HS-27A (cell line): ENCODE measurements around the gene KIAA1549.

Experiments
- DNase-seq: peaks from one replicate; pipeline ENCODE4 v3.0.0-alpha.2; 2012; ENCODE audit warnings: low read depth, missing footprints

The KIAA1549 gene

DNA sequence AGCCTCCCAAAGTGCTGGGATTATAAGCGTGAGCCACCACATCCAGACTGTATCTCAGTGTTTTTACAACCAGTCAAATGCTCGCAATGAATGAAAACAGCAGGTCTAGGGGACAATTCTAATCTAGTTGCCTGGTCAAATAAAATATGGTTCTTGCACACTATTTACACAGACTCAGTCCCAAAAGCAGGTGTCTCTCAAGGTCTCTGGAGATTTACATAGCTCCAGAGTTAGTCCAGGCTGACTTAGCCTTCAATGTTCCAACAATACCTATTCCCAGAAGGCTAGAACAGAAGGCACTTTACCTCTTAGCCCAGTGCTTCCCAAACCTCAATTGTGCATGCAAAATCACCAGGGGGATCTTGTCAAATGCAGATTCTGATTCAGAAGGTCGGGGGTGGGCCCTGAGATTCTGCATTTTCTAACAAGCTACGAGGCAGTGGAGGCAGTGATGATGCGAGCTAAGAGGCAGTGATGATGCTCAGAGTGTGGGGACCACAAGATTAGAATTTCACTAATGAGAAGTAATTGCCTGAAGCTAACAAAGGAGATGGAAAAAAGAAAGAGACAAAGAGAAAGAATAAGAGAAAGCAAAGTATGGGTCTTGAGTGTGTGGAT lies 6.4 kb downstream of the KIAA1549 start:
- DNase-seq: no peak

DNA sequence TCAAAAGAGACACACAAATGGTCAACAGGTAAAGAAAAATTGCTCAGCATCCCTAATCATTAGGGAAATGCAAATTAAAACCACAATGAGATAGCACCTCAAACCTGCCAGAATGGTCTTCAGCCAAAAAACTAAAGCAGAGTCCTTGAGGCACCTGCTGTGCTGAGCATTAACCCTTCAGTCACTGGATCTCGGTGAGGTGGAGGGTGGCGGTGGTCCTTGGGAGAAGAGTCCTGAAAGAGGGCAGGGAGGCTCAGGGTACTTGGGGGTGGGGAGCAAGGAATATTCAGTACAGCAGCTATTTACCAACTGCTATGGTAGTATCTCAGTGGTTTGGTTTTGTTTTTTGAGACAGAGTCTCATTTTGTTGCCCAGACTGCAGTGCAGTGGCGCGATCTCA lies 7.1 kb downstream of the KIAA1549 start:
- no peak for DNase-seq

DNA sequence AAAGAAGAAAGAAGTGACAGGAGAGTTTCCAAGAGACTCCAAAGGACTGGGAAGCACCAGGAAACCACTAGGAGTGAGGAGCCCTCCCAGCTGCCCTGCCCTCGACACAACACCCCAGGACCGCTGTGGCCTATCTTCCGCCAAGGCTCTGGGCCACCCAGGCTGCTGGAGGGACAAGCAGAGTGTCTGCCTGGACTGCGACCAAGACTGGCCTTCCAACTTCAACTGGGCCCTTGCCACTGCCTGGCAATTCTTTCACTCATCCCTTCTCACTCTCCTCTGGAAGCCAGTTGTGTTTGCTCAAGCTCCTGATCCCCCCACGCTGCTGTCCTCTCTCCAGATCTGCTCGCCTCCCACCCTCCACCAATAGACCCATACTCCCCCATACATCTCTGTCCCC lies 10.2 kb downstream of the KIAA1549 start:
- DNase-seq: no peak

DNA sequence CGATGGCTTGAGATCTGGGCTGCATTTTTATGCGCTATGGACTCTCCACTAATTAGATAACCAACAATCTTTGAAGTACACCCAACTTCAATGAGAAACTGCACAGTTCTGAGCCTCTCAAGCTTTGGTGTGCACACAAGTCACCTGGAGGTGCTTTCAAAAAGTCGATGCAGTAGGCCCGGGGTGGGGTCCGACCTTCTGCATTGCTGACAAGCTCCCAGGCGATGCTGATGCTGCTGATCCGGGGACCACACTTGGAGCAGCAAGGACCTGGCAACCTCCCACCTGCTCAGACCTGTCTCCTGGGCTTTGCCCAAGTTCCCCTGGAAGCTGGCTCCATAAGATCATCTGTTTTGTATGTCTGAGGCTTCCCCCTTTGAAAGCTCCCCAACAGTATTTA lies 10.7 kb downstream of the KIAA1549 start:
- no peak for DNase-seq

DNA sequence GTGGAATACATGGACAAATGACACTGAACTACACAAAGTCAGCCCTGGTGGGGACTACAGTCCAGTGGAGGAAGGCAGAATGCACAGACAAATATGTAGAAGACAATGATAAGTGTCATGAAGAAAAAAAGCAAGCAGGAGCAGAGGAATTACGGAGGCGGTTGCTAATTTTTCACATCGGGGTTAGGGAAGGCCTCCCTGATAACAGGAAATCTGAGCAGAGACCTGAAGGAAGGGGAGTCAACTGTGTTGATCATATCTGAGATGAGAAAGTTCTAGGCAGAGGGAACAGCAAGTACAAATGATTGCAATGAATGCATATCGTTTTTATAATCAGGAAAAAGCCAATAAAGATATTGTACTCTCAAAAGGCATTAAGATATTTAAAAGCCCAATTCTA lies 14.0 kb downstream of the KIAA1549 start:
- DNase-seq: no peak

DNA sequence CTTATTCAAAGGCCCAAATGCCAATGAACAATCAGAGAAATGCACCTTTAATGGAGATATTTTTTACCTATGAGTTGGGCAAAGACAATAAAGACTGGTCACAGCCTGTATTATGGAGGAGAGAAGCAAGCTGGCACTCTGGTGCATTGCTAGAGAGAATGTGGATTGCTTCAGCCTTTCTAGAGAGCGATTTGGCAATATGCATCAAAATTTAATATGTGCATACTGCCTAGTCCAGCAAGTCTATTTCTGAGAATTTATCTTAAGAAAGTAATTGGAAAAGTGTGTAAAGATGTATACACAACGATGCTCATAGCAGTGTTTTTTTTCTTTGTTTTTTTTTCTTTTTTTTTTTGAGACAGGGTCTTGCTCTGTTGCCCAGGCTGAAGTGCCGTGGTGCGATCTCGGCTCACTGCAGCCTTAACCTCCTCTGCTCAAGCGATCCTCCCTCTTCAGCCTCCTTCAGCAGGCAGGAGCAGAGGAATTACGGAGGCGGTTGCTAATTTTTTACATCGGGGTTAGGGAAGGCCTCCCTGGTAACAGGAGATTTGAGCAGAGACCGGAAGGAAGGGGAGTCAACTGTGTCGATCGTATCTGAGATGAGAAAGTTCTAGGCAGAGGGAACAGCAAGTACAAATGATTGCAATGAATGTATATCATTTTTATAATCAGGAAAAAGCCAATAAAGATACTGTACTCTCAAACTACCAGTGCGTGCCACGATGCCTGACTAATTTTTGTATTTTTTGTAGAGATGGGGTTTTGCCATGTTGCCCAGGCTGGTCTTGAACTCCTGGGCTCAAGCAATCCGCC lies 16.4 kb downstream of the KIAA1549 start:
- DNase-seq: no peak

DNA sequence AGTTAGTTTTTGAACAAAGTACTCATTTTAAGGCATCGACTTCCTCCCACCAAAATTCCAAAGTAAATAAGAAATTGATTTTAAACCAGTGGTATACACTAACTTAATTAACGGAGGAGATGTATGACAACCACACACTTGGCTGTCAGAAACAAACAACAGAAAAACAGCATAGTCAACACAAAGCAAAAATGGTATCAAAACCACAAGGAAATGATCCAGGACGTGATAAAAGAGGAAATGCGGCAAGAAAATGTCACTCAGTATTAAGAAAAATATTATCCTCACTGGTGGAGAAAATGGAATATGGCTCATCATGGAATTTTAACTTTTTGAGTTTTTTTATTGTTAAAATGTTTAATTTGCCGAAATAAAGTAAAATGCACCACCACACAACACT lies 17.5 kb downstream of the KIAA1549 start:
- DNase-seq: no peak

DNA sequence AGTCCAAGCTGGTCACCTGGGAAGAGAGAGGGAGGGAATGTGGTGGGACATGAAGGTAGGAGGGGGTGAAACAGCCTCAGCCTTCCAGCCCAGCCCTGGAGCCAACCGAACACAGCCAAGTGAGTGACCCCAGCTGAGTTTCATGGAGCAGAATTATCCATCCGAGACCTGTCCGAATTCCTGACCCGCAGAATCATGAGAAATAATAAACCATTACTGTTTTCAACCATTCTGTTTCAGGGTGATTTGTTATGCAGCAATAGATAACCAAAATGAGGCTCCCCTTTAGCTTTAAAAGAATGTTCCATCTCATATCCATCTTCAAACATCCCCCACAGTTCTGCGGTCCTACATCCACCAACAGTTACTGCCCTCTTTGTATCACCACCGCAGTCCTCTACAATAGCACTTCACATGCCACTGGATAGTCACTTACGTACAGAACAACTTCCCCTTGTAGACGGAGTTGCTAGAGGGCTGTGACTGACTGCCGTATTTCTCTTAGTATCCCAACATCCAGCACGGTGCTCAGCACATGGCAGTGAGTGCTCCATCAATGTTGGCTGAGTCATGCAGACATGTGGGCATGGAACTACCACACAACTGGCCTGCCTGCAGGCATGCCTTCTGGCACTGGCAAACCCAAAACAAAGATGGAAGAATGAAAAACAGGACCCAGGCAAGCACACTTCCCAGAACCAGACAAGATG lies 18.5 kb downstream of the KIAA1549 start:
- DNase-seq: no peak

DNA sequence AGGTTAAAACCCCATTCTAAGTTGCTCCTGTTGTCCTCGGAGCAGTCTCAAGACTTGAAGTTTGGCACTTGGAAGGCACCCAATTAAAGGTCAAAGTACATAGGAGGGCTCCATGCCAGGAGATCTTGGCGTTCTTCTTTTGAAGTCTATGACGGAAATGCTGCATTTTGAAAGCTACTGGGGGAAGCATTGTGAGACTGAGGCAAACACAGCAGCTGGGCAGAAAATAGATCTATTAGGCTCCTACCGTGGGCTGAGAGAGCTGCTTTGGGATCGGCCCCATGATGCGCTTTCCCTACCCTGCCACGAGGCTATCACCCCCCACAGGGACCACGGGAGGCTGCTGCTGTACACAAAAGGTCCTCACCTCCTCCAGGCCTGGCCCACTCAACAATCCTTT lies 20.0 kb downstream of the KIAA1549 start:
- no peak for DNase-seq

DNA sequence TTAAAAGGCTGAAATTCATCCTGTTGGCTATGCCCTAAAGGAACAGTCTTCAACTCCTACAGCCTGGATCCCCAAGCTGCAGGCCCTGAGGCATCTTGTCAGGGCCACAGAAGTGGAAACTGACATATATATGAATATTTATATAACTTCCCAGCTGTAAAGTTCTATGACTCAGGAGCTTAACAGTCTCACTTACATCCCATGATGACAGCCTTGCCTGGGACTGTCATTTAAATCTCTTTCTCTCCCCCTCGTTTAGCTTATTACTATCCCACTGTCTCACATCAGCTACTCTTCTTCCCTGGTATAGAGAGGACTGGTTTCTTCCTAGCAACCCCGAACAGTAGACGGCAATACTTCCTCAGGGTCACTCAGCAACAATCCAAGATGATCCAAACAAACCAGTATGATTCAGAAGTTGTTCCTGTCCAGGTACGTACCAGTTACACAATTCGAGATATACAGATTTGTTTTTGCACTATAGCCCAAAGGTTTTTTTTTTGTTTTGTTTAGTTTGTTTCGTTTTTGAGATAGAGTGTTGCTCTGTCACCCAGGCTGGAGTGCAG lies 22.7 kb downstream of the KIAA1549 start:
- no peak for DNase-seq

DNA sequence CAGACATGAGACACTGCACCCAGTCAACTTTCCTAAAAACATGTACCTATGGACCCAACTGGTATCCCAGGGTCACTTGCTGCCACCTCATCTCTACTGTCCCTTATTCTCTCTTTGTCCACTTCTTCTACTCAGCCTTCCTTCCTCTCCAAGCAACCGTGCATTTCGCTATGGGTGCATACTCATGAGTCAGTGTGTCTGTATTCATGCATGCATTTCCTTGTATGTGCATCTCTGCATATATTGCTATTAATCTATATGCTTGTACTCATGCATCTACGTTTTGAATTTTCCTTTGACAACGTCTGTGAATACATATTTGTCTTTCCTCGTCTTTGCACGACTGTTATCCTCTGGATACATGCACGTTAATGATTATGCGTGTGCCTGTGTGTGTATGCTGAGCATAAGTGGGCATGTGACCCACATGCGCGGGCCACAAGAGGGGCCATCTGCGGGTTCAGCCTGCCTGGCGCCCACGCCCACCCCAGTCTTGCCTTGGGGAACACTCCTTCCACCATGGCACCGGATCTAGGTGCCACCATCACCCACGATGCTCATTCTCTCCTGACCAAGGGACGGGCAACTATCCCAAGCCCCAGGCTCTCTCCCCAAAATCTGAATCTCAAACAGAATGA lies 23.3 kb downstream of the KIAA1549 start:
- no peak for DNase-seq

DNA sequence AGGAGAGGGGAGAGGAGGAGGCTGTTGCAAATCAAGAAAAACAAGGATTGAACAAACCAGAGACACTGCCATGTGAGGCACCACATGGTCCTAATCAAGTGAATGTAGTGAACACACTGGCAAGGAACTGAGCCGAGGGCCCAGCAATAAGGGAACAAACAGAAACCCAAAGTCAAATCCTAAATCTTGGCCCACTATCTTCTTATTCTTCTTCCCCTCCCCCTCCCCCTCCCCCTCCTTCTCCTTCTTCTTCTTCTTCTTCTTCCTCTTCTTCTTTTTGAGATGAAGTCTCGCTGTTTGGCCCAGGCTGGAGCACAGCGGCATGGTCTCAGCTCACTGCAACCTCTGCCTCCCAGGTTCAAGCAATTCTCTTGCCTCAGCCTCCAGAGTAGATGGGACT lies 24.0 kb downstream of the KIAA1549 start:
- no peak for DNase-seq

DNA sequence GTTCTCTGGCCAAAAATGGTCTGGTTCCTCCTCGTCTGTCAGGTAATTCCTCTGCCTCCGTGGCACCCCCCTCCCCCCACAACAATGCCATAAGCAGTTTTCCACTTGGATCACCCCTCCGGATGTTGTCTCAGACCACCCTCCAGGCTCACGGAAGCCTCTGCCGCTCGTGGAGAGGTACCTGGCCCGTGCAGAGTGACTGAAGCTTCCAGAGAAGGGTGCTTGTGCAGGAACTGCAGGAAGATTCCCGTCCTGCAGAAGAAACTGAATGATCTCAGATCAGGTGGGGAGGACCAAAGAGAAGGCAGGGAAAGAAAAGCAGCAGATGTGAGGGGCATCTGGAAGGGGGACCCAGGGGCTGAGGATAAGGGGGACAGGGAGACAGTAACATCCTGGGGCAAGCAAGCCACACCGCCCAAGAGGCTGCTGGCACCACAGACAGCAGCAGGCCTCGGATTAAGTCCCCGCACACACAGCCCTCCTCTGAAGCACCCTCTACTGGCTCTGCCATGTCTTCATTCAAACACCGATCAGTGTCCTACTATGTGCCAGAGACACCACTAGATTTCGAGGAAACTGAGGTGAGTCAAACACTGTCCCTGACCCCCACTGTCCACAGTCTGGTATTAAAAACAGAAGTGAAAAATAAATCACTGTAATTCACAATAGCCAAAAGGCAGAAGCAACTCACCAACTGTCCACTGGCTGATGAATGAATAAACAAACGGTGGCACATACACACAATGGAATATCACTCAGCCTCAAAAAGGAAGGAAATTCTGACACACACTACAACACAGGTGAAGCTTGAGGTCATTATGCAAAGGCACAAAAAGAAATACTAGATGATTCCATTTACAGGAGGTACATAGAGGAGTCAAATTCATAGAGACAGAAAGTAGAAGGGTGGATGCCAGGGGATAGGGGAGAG lies 26.4 kb downstream of the KIAA1549 start:
- DNase-seq: no peak

DNA sequence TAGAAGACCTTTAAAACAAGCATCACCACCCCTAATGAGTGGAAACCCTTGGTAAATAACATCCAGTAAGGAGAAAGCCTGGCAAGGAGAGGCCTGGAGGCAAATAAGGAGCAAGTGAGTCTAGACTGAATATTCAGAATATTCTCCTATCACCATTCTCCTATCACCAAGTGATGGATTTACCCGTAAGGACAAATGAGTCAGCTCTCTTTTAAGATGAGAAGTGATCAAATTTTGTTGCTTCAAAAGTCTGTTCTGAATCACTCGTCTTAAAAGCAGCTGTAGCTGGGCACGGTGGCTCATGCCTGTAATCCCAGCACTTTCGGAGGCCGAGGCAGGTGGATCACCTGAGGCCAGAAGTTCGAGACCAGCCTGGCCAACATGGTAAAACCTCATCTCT lies 28.4 kb downstream of the KIAA1549 start:
- DNase-seq: no peak

DNA sequence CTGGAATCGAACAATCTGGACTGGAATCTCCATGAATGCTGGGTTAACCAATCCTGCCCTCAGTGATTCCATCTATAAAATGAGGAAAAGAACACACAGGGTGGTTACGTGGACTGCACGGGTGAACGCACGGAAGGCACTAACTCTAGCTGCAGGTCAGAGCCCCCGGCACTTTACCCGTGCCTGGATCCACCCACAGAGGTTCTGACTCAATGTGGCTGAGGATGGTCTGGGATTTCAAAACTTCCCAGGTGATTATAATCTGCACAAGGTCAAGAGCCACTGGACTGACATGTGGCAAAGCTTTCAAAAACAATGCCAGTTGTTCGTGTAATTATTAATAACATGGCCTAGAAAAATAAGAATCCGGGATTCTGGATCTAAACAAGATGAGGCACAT lies 29.2 kb downstream of the KIAA1549 start:
- no peak for DNase-seq

DNA sequence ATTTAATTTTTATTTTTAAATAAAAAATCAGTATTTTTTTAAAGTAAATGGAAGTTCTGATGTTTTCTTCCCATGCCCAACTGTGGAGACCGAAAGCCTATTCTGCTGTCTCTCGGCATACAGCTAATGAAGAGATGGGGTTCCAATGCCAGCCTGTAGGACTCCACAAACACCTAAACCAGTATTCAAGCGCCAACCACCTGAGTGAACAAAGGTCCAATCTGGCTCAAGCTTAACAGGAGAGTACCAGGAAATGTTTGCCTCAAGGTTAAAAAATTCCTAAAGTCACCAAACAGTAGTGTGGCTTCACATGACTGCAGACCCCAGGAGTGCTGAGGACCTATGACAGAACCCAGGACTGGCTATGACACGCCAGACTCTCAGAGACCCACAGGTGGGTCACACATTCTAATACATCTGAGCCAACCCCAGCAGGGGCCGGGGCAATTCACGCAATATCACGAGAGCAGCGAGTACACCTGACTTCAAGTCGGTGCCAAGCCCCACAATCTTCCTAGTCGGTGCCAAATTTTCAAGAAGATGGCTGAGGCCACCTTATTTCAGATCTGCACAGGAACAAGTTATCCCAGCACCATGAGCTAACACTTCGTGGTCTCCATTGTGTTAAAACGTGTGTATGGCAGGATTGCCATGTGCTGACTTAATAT lies 31.6 kb downstream of the KIAA1549 start:
- DNase-seq: no peak

DNA sequence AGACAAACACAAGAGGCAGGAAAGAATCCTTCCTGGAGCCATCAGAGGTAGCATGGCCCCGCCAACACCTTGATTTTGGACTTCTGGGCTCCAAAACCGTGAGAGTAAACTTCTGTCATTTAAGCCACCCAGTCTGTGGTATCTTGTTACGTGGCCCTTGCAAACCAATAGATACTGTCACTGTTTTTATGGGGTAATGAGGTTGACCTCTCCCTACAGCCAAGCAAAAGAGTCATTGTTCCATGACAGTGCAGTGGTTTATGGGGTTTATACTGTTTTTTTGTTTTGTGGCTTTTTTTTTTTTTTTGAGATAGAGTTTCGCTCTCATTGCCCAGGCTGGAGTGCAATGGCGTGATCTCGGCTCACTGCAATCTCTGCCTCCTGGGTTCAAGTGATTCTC lies 32.8 kb downstream of the KIAA1549 start:
- DNase-seq: no peak

DNA sequence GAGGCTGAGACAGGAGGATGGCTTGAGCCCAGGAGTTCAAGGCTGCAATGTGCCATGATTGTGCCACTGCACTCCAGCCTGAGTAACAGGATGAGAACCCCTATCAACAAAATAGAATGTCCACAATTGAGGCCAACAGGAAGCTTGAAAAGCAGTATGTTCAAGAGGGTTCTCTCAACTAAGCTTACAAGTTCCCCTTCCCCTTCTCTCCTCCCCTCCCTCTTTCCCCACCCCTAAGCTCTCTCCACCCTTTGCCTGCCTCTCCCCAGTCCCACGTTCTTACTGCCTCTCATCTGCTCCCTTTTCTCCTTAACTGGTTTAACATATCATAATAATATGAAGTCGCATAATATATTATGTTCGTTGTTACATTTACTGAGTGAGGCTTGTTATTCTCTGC lies 35.4 kb downstream of the KIAA1549 start:
- no peak for DNase-seq

DNA sequence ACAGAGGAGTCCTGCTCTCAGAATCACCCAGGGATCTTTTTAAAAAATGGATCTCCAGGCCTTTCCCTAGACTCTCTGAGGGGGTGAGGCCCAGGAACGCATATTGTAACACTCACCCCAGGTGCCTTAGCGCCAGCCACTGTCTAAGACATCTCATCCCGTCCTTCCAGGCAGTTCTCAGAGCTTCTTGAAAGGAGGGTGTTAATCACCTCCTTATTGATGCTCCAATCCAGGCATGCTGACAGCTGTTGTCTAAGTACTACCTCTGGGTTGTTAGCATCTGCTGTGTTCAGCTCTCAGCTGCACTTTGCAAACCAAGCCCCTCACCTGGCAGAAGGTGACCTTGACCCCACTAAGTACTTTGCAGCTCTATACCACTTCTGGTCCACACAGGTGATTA lies 36.0 kb downstream of the KIAA1549 start:
- DNase-seq: no peak

DNA sequence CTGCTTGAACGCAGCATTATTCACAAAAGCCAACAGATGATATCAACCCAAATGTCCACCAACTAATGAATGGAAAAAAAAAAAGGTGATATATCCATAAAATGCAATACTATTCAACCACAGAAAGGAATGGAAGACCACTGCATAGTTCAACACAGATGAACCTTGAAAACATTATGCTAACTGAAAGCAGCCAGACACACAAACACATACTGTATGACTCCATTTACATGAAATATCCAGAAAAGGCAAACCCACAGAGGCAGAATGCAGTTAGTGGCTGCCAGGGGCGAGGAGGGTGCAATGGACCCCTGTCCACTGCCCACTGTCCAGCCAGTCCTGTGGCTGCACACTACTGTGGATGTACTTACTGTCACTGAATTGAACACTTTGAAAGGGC lies 36.6 kb downstream of the KIAA1549 start:
- no peak for DNase-seq

DNA sequence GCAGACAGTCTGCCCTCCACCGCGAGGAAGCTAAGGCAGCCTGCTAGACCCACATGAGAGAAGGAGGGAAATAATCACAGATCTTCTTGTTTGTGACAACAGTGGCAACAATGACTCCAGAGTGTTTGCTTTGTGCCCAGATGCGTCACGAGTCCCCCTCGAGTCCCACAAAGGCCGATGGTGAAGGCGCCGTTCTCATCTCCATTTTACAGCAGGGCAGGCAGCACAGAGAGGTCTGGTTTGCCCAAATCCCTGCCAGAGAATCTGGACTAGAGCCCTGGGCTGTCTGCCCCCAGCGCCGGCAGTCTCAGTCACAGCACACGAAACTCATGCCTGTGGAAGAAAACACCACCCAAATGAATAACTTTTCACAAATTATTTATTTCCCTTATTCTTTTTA lies 38.1 kb downstream of the KIAA1549 start:
- DNase-seq: no peak
